GM19452 (cell line): ENCODE results near the gene BTRC.

Experiments
- ATAC-seq: cut with Tn5 transposase; IDR thresholded peaks from one replicate; pipeline ENCODE4 v1.9.1; 2021; ENCODE audit not compliant: unreplicated experiment

BTRC gene

DNA sequence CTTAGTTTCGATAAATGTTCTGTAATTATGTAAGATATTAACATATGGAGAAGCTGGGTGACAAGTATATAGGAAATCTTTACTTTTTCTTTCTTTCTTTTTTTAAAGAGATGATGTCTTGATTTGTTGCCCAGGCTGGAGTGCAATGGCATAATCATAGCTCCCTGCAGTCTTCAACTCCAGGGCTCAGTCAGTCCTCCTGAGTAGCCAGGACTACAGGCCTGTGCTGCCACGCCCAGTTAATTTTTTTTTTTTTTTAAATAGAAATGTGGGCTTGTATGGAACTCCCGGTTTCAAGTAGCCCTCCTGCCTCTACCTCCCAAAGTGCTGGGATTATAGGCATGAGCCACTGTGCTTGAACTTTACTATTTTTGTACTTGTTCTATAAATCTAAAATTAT, 122.4 kb downstream of the BTRC start:
- ATAC-seq: no peak

DNA sequence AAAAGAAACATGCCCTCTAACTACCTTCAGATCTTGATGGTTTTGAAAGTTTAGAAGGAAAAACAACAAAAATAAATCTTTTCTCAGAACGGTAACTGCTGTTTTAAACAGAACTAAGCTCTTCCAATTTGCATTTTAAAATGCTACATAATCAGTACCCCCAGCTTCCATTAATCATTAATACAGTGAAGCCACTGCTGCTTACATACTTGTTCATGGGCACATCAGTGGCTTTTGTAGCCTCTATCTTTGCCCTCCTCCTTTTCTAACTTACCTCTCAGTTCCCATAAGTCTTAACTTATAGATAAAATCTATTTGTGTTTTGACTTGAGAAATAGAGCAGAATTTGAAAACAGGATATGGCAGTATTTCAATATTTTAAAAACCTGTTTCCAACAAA, 125.0 kb downstream of the BTRC start:
- ATAC-seq: no peak

DNA sequence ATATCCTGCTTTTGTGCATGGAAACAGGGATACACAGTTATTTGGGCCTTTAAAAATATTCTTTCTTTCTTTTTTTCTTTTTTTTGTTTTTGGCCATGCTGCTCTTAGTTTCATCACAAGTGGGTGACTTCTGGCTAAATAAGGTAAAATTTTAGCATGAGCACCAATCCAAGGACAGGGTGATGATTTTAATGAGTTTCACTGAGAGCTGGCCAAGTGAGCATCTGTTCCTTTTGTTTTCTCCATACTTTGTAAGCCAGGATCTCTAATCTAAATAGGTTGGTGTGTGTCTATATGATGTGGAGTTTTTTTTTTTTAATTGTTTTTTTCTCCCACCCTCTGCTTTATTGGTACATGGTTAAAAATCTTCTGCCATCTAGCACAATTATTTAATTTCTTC, 127.3 kb downstream of the BTRC start:
- ATAC-seq: no peak

DNA sequence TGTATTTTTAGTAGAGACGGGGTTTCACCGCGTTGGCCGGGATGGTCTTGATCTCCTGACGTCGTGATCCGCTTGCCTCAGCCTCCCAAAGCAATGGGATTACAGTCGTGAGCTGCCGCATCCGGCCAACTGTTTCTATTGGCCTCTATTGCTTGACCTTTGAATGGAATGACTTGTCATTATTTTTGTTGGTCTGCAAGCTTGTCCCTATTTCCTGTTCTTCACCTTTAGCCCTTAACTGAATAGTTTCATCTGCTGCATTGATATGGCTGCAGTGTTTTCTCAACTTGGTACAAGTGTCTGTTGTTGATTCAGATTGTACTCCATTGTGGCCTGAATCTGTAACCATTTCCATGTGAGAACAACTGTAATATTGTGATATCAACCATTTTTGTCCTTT, 128.6 kb downstream of the BTRC start:
- no peak for ATAC-seq

DNA sequence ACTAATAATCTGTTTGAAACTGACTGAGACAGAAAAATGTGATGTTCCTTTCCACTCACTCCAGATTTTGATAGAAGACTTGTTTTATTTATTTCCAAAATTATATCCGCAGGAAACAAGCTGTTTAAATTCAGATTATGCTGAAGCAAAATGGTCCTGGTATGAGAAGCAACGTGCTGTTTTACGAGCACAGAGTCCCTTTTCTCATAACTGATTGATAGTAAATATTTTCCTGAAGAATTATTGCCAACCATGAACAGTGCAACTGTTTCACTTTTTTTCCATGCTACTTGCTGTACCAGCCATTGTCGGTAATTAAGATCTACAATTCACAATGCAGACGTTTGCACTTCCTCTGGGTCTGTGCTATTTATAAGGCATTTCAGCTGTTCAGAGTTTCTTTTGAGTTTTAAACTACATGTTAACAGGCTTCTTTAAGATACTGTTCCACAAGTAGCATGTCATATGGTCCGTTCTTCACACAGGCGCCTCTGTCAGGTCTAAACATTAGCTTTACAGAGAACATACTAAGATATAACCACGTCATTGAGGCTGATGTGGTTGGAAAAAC, 130.3 kb downstream of the BTRC start:
- ATAC-seq: no peak

DNA sequence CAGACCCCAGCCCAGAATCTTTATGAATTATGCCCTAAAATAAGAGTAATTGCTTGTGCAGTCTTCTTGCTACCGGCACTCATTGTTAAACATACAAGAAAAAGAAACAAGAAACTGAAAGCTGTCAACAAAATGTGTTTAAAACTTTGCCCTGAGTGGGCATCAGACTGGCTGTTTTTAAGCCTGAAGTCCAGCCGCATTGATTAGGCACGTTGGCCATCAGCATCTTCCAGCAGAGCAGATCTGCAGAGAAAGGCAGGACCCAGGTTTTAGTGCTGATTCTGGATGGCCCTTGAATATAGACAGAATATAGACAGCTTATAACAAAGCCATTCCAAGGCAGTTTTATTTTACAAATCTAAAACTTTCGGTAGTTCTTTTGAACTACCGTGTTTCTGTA, 131.2 kb downstream of the BTRC start:
- no peak for ATAC-seq

DNA sequence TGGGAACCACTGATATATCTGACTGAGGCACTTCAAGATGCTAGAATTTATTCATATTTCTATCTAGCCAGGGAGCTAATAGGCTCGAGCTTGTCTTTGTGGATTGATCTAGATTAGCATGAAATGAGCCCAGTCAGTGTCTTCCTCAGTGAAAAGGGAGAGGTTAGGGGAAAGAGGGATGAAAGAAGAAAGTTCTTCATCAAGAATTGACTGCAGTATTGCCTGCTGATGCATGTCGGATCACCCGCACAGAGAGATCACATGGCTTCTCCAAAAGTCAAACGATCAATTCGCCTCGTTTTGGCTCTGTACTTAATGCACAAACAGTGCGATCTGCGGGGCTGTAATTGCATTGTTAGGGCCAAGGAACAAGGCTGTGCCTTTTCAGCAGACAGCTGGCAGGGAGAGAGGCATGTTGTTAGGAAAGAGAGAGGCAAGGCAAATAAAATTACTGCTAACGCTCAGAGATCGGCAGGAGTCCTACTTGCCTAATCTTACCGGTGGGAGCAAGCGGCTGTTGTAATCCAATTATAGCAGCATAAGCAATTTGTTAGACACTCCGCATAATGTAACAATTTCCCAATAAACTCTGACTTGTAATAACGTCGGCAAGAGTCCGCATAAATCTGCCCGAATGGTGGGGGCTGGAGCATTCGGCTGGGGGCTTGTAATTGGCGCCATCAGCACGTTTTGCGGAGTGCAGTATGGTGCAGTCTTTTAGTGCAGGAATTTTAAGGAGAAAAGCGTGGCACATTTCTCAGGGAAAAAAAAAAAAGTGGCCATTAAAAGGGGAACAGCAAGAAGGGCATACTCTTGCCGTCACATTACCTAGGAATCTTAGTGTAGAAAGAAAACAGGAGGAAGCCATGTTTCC, 132.0 kb downstream of the BTRC start:
- no peak for ATAC-seq

DNA sequence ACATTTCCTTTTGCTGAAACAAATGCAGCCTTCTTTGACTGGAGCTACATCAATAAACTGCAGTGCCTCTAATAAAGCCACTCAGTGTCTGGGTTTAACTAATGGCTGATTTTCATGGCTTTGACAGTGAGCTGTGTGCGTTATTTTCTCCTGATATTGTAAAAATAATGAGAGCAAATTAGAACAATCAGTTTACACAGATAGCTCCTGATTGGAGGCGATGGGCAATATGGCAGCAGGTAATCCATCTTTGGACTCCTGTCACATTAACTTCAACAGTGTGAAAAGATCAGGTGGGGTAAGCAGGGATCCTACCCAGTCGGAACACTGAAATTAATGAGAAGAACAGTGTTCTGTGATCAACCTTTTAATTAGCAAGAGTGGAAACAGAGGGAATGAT, 133.4 kb downstream of the BTRC start:
- ATAC-seq: no peak

DNA sequence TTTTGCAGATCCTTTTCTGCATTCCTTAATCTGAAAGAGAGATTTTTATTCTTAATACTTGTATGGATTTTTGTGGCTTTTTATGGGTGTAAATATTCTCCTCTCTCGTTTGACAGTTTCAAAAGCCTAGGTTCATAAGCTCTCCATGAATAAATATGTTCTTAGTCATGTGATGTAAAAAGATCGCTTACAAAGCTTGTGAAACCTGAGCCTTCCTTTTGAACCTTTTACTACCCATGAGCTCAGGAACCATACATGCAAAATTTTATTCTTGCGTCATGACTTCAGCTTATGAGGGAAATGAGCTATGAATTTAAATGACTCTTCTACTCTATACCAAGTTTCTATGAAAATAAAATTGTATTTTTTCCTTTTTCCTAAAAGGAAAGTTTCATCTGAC, 135.4 kb downstream of the BTRC start:
- no peak for ATAC-seq

DNA sequence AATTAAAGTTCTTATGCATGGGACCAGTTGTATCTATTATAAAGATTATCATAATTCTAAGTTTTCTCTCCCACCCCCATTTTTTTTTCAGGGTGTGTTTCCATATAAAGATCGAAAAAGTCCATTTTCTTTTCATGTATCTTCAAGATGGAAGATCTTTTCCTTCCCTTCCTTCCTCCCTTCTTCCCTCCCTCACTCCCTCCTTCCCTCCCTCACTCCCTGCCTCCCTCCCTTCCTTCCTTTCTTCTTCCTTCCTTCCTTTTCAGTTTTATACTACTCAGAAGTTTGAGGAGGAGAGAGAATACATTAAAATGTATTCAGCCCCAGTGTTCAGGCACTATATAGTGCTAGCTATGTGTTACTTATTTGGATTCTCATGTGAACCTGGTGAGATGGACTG, 136.1 kb downstream of the BTRC start:
- ATAC-seq: no peak

DNA sequence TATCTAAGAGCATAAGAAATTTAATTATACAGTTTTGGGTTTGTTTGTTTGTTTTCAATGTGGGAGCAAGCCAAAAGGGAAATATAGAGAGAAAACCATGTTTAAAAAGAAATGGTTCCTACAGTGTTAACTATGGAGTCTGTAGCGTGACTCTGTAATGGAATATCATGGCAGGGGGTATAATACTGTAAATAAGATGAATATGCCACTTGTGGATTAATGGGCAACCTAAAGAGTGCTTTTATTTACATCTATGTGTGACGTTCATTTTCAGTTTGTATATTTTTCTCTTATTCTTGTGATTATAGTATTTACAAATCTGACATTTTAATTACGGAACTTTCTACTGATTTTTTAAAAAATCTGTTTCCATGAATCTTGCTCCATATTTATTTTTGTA, 138.2 kb downstream of the BTRC start:
- no peak for ATAC-seq

DNA sequence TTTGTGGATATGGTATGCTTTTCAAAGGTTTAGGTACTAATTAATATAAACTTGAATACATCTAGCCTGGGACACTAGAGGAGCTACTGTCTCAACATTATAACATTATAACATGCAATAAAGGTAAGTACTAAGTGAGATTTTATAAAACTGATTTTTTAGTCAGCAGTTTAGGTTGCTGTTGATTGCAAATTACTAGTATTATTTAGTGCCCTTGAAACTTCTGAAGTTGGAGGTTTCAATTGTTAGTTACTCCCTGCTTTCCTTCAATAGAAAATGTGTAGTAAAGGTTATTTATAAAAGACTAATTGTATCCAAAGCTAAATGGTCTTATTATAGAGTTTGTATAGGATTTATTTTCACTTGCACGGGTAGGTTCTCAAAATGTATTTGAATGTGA, 138.8 kb downstream of the BTRC start:
- no peak for ATAC-seq

DNA sequence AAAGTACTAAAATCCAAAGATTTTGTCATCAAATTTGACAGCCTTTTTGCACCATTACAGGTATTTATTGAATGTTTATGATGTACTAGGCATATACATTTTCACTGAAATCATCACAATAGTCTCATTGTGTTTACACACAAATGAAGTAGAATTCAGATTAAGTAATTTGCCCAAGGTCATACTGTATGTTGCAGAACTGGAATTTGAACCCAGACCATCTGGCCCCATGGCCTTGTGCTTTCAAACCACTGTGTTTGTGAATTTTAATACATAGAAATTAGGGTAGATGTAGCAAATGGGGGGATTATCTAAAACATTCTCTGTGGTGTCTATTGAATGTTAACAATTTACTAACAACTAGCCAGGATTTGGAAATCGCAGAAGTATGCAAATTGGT, 139.3 kb downstream of the BTRC start:
- no peak for ATAC-seq

DNA sequence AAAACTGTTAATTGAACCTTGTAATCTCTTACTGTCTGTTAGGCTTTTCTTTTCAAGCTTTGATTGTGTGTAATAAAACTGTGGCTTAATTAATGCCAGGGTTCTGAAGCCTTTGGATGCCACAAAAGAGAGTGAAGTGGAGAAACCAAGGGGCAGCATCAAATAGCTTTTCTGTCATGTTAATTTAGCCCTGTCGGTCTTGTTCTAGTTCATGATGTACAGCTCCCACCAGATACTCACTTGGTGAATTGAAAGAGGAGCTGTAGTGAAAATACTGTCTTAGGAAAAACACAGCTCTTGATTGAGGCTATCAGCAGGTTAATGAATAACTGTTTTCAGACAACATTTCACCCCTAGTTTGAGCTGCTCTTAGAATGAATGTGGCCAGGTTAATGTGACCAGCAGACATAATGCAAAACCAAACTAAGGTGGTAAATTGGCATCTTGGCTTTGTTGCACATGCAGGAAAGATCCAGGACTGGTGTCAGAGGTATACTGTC, 139.9 kb downstream of the BTRC start:
- ATAC-seq: no peak

DNA sequence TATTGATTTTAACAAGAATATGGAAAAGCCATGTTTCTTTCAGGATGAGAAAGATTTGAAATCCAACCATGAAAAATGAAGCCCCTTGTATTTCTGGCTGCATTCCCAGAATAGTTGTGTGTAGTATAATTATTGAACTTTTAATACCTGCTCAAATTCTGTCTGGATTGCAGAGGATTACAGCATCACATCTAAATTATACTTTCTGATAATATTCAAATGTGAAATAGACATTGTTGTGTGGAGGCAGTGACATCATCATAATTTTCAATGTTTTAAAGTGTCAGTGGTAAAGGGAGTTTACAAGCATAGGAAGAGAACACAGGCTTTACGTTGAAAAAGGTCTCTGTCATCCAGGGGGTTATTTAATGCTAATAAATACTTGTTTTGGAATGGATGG, 140.7 kb downstream of the BTRC start:
- no peak for ATAC-seq

DNA sequence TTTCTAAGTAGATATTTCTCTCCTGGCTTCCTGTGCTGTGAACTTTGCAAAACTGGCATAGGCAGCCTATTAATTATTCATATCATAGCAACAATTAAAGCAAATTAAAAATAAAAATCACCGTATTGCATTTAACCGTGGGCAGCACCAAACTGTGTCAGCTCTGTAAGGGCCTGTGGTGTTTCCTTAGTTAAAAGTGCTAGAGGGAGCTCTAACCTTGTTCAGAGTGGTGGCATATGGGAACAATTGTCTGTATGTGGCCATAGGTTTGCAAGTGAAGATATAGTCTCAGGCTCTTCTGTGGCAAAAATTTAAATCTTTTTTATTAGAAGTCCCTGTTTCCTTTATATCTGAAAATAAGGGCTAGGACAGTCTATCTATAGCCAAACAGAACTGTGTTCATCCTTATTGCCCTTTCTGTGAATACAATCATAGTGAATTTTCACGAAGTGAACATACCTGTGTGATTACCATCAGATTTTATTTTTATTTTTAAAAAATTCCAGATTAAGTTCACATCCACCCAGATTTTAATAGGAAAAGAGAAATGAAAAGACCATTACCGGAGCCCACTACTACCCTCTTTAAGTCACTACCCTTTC, 141.5 kb downstream of the BTRC start:
- ATAC-seq: no peak

DNA sequence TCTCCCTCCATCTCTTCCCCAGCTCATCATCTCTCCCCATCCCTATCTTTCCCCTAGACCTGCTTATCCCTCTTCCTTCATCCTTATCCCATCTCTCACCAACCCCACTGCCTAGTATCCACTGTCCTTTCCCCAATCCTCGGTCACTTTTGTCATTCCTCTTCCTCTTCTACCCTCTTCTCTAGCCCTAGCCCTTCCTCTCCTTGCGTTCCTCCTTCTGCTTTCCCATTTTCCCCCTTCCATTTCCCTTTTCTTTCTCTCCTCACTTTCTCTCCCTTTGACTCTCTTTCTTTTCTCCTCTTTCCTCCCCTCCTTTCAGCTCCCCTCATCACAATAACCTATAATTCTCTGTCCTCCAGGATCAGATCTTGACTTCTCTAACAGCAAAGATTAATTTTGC, 150.5 kb downstream of the BTRC start:
- no peak for ATAC-seq

DNA sequence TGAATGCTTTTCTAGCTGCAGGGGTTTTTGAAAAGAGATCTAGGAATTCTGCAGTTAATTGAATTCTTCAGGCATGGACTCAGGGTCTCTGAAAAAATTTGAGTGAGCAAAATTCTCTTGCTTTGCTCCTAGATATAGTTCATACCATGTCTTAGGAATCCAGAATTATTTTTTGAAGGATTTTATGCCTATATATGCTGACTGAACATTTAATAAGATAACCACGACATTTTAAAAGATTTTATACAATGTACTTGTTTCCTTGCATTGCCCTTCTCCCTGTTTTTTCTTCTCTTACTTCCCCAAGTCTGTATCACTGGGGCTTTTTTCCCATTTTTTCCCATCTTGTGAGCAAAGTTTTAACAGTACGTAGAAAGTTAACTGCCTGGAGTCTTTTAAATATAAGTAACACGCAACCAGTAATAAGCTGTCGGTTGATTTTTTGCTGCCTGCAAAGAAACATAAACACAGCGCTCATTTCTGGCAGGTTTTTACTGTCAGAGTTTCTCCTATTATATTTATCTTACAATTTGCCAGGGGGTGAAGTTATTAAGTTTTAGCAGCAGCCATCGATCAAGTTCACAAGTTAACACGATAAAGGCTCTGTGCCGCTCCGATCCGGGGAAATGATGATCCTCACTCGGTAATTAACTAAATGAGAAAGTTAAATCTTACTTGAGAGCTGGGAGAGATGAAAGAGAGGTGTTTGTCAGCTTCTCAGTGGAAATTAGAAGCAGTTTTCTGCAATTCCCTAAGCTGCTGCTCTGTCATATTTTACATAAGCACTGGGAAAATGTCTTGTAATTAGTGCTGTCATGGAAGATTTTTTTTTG, 153.1 kb downstream of the BTRC start:
- ATAC-seq: no peak

DNA sequence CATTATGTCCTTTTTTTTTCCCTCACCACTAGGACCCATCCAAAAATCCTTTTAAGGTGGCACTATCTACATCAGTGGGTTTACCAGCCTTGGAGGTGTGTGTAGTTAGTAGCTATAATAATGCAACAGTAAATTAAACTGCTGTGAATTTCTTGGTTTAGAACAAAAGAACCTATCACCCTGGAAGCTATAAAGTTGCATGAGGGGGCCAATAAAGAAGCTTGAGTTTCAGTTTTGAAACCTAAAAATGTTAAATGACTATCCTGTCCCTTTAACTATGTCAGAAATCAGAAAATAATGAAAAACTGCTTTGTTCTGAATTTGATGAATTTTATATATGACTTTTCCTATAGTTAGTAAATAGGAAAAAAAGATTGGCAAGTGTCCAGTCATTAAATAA, 153.9 kb downstream of the BTRC start:
- ATAC-seq: no peak

DNA sequence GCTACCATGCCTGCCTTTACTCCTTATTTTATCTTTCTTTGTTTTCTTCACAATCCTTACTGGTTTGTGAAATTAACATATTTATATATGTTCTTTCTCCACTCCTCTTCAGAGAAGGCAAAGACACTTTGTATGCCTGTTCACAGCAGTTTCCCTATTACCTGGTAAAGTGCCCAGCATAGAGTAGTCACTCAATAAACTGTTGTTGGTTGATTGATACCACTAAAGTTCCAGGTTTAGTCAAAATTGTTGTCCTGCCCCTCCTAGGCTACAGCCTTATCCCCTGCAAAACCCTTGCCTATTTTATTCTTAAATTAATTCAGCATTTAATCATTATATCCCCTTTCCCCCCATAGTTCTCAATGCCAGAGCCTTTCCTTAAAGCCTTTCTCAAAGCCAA, 158.0 kb downstream of the BTRC start:
- ATAC-seq: no peak

DNA sequence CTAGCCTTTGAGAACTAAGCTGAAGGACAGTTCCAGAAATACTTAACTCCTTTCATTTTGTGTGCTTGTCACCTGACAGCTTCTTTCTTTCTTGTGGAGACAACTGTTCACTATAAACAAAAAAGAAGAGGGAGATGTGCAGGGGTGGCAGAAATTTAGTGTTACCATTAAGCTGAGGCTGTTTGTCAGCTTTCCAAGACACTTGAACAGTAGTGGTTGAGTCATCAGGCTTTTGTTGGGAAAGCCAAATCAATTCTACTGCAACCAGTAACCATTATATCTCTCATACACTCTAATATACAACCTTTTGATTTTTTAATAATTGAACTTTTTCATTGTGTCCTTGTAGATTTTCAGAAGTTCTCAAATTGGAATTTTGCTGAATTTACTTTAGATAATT, 158.8 kb downstream of the BTRC start:
- no peak for ATAC-seq
